LoVo (cell line): Measurements from ENCODE around the gene NR2F1-AS1.

Source experiments
- DNase-seq: peaks from one replicate; pipeline ENCODE4 v3.0.0-alpha.2; 2016; ENCODE audit warnings: low spot score

NR2F1-AS1 gene

GRCh38 chr5:93580927-93581445 lies at the start of gene NR2F1-AS1:
Gene NR2F1-AS1, minus strand, starts transcription at chr5:93581219.
- DNase-seq: no peak

- no peak for DNase-seq
Measured at GRCh38 chr5:93626801-93627200, 45.8 kb upstream of the NR2F1-AS1 start.

GRCh38 chr5:93623153-93623552 lies 42.1 kb upstream of the NR2F1-AS1 start:
- no peak for DNase-seq

GRCh38 chr5:93622240-93622885 lies 41.3 kb upstream of the NR2F1-AS1 start:
- DNase-seq: no peak

GRCh38 chr5:93621327-93621798 lies 40.3 kb upstream of the NR2F1-AS1 start:
- no peak for DNase-seq

GRCh38 chr5:93620487-93621326 lies 39.7 kb upstream of the NR2F1-AS1 start:
- DNase-seq: peak; percentile 83

- DNase-seq: no peak
Measured at GRCh38 chr5:93616538-93617174, 35.6 kb upstream of the NR2F1-AS1 start.

- DNase-seq: no peak
Measured at GRCh38 chr5:93612855-93613243, 31.8 kb upstream of the NR2F1-AS1 start.

- peak; percentile 24 for DNase-seq
Measured at GRCh38 chr5:93611976-93612854, 31.2 kb upstream of the NR2F1-AS1 start.

- DNase-seq: no peak
Measured at GRCh38 chr5:93611273-93611975, 30.4 kb upstream of the NR2F1-AS1 start.

GRCh38 chr5:93610581-93611272 lies 29.7 kb upstream of the NR2F1-AS1 start:
- DNase-seq: no peak

GRCh38 chr5:93609762-93610161 lies 28.7 kb upstream of the NR2F1-AS1 start:
- no peak for DNase-seq

- no peak for DNase-seq
Measured at GRCh38 chr5:93608855-93609254, 27.8 kb upstream of the NR2F1-AS1 start.

- DNase-seq: peak; percentile 47
Measured at GRCh38 chr5:93607367-93608258, 26.6 kb upstream of the NR2F1-AS1 start.

- DNase-seq: no peak
Measured at GRCh38 chr5:93606382-93606752, 25.3 kb upstream of the NR2F1-AS1 start.

- DNase-seq: no peak
Measured at GRCh38 chr5:93604644-93605515, 23.9 kb upstream of the NR2F1-AS1 start.

- no peak for DNase-seq
Measured at GRCh38 chr5:93603793-93604643, 23.0 kb upstream of the NR2F1-AS1 start.
